ENCODE results near the gene GPN1.
"Not testable (repeated sequence)": the region's sequence is repeated elsewhere in the genome, so short reads cannot be mapped to it uniquely, and the experiment has no call there.

GRCh38 chr2:27682334-27682771, 53.5 kb downstream of the GPN1 start:
- TF ChIP-seq CTCF, POLR2AphosphoS5 (IDR thresholded peaks at IDR 0.05): not testable (repeated sequence)
